ENCODE measurements around the gene ACSS3.

GRCh38 chr12:81245458-81245857 is 167.6 kb downstream of the ACSS3 start:
- TF ChIP-seq ZNF121 (CRISPR knock-in tag; conservative IDR thresholded peaks at IDR 0.05): no peak
- TF ChIP-seq FOS (IDR thresholded peaks at IDR 0.05; ENCODE audit: extremely low read depth, insufficient read length): no peak
- TF ChIP-seq CTCF (IDR thresholded peaks at IDR 0.05 in 2 of 3, conservative IDR thresholded peaks at IDR 0.05 in 1 of 3; ENCODE audit: insufficient read depth in 2 of 3, low read depth in 1 of 3, low read length in 3 of 3): no peak
- no peak for TF ChIP-seq MYC (IDR thresholded peaks at IDR 0.05; ENCODE audit: low read depth, low read length)
- no peak for TF ChIP-seq MYC (CRISPR knock-in tag; IDR thresholded peaks at IDR 0.05; ENCODE audit: borderline replicate concordance, low read depth)

Measured in K562 (cell line).